NK-92 (cell line): ENCODE results near the gene PLCL2.
"Not testable (repeated sequence)": the region's sequence is repeated elsewhere in the genome, so short reads cannot be mapped to it uniquely, and the experiment has no call there.

Experiments
- DNase-seq: peaks from one replicate; lab custom pipeline; 2025; ENCODE audit not compliant: unreplicated experiment; lab: John Stamatoyannopoulos, UW

The PLCL2 gene

GRCh38 chr3:16957852-16958251 lies 73.1 kb downstream of the PLCL2 start:
- DNase-seq, result not testable (repeated sequence)

GRCh38 chr3:16960125-16960524 lies 75.4 kb downstream of the PLCL2 start:
- DNase-seq, result no peak

- no peak for DNase-seq
Observed at GRCh38 chr3:16961621-16962205, 77.0 kb downstream of the PLCL2 start.

GRCh38 chr3:16975083-16975482 lies 90.3 kb downstream of the PLCL2 start:
- no peak for DNase-seq

- no peak for DNase-seq
Observed at GRCh38 chr3:16978234-16978920, 93.6 kb downstream of the PLCL2 start.

- no peak for DNase-seq
Observed at GRCh38 chr3:16978921-16979271, 94.1 kb downstream of the PLCL2 start.

- not testable (repeated sequence) for DNase-seq
Observed at GRCh38 chr3:16979769-16980515, 95.2 kb downstream of the PLCL2 start.

- not testable (repeated sequence) for DNase-seq
Observed at GRCh38 chr3:16980526-16980925, 95.8 kb downstream of the PLCL2 start.

GRCh38 chr3:16982460-16982859 lies 97.7 kb downstream of the PLCL2 start:
- DNase-seq, result no peak

- DNase-seq, result no peak
Observed at GRCh38 chr3:16985608-16986007, 100.9 kb downstream of the PLCL2 start.

- no peak for DNase-seq
Observed at GRCh38 chr3:16987141-16987540, 102.4 kb downstream of the PLCL2 start.

GRCh38 chr3:16990163-16990562 lies 105.4 kb downstream of the PLCL2 start:
- no peak for DNase-seq

GRCh38 chr3:16992198-16992597 lies 107.4 kb downstream of the PLCL2 start:
- no peak for DNase-seq

GRCh38 chr3:16993227-16993626 lies 108.5 kb downstream of the PLCL2 start:
- DNase-seq, result no peak

GRCh38 chr3:16994854-16995525 lies 110.2 kb downstream of the PLCL2 start:
- no peak for DNase-seq

- no peak for DNase-seq
Observed at GRCh38 chr3:16995601-16996000, 110.8 kb downstream of the PLCL2 start.

- DNase-seq, result no peak
Observed at GRCh38 chr3:16998236-16998923, 113.6 kb downstream of the PLCL2 start.

GRCh38 chr3:16999161-16999560 lies 114.4 kb downstream of the PLCL2 start:
- DNase-seq, result no peak

- DNase-seq, result no peak
Observed at GRCh38 chr3:16999871-17000270, 115.1 kb downstream of the PLCL2 start.

- no peak for DNase-seq
Observed at GRCh38 chr3:17003457-17003856, 118.7 kb downstream of the PLCL2 start.
